HG03521 (cell line): ENCODE data around the gene PRKAR1B.
"Not testable (repeated sequence)": the region's sequence is repeated elsewhere in the genome, so short reads cannot be mapped to it uniquely, and the experiment has no call there.

Experiments
- ATAC-seq: cut with Tn5 transposase; IDR thresholded peaks from one replicate; pipeline ENCODE4 v1.9.1; 2021; ENCODE audit warnings: mild to moderate bottlenecking, moderate library complexity; ENCODE audit not compliant: unreplicated experiment

Gene PRKAR1B

DNA sequence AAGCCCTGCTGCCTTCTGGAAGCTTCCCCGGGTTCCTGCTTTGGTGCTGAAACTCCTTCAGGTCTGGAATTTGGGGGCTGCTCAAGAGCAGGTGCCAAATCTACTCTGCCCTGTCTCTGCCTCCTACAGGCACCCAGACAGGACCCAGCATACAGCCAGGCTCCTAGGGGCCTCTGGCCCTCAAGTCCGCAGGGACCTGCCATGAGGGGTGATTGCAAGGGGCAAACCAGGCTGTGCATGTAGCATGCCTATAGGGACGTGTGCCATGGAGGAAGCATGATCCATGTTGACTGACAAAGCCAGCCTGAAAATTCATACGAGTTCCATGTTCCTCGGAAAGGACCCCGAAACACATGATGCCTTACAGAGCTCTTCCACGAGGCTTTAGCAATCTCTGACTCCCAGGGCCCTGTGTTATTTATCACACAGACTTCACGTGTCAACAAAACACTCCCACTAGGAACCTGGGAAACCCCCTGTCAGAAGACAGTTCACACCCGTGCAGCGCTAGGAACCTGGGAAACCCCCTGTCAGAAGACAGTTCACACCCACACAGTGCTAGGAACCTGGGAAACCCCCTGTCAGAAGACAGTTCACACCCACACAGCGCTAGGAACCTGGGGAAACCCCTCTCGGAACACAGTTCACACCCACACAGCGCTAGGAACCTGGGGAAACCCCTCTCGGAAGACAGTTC, 75.9 kb downstream of the PRKAR1B start:
- ATAC-seq: no peak

DNA sequence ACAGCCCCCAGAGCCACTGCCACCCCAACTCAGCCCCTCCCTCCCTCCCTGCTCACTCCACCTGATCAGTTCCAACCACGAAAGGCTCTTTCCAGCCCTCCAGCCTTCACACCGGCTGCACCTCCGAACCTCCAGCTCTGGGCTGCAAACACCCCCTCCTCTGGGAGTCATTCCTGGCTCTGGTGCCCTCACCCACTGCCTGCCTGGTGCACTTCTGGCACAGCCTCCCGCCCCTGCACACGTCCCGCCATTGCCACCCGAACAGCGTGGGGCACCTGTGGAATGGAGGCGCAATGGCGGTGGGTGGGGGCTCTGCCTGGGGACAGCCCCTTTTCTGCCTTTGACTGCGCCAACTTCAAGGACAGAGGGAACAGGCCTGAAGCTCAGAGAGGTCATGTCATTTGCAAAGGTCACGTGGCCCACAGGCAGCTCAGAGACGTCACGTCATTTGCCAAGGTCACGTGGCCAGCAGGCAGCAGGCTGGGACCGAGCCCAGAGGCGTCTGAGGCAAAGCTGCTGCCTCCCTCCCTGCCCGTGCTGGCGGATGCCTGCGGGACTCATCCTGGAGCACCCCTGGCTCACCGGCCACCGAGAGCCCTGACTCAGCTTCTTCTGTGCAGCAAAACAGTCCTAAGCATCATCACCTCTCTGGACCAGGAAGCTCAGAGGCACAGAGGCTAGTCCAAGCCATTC, 76.6 kb downstream of the PRKAR1B start:
- no peak for ATAC-seq

DNA sequence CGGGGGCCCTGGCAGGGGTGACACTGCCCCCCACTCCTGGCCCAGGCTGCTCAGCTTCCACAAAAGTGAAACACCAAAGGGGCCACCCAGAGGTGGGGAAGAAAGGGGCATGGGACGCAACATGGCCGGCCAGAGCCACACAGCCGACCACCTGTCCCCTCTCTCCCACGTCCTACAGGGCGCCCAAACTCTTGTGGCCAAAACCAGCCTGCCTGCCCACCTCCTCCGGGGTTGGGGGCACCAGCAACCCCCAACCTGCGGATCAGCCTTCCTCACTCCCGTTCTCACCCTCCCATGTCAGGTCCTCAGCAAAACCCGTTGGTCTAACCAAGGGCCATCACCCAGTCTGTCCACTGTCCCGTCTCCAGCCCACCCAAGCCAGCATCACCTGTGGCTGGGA, 80.1 kb downstream of the PRKAR1B start:
- no peak for ATAC-seq

- no peak for ATAC-seq
Measured at GRCh38 chr7:646487-646886, 80.6 kb downstream of the PRKAR1B start.

DNA sequence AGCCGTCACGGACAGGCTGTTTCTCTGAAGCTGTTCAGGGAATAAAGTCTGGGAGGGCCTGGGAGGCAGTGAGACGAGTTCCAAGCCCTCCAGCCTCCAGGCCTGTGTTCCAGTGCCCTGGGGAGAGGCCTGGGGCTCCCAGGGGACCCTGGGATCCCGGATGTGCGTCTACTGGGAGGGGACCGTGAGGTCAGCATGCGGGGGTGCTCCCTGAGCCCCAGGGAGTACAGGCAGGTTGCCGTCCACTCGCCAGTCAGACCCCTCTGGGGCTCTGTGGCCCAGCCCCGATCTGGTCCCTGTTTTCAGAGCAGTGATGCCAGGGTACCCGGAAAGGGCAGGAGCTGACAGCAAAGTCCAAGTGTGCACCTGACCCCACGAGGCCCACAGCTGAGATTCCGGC, 81.5 kb downstream of the PRKAR1B start:
- no peak for ATAC-seq

DNA sequence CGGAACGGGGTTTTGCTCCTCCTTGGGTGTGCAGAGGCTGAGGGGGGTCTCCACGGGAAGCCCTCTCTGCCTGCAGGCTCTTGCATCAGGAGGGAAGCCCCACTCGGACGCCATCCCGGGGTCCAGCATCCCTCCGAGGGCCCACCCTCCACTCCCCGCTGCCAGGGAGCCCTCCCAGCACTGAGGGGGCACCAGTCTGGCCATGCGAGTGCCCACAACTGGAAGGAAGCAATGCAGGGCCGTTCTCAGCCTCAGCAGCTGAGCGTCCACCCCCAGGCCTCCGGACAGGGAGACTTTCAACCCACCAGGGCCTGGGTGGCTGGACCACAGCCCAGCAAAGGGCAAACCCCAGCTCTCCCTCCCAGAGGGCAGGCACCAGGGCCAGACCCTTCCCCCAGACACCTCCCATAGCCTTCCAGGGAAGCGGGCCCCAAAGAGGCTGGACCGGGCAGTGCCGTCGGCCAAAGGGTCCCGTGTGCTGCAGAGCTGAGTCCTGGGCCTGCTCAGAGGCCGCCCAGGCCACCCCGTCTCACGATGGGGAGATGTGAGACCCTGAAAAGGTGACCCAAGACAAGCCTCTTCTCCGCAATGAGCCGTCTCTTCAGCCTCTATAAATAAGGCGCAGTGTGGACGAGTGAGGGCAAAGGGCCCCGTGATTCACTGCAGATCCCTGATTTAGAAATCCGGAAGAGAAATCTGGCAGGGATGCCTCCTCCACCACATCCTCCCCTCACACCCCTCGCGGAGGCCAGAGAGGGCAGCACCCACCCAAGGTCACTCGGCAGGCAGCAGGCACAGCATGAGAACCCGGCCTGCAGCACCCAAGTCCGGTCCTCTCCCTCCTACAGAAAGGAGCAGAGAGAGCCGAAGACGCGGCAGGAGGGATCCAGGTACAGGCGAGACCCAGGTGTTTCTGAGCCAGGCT, 82.4 kb downstream of the PRKAR1B start:
- no peak for ATAC-seq

DNA sequence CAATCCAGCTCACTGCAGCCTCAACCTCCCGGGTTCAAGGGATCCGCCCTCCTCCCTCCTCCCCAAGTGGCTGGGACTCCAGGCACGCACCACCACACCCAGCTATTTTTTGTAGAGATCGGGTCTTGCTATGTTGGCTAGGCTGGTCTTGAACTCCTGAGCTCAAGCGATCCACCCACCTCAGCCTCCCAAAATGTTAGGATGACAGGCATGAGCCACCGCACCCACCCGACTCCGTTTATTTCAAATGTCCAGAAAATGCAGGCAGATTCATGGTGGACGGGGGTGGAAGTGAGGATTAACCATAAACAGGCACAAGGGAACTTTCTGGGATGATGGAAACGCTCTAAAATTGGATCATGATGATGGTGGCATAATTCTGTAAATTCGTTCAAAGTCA, 85.1 kb downstream of the PRKAR1B start:
- no peak for ATAC-seq

DNA sequence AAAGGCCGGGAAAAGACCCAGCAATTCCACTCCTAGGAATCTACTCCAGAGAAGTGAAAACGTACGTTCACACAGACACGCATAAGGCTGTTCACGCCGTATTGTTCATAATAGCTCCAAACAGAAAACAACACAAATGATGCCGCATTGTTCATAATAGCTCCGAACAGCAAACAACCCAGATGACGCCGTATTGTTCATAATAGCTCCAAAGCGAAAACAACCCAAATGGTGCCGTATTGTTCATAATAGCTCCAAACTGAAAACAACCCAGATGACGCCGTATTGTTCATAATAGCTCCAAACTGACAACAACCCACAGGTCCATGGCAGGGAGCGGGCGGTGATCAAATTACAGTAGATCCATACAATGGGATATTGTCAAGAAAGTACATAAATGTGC, 85.8 kb downstream of the PRKAR1B start:
- ATAC-seq: no peak

GRCh38 chr7:638256-639011, 88.6 kb downstream of the PRKAR1B start:
- ATAC-seq: no peak

DNA sequence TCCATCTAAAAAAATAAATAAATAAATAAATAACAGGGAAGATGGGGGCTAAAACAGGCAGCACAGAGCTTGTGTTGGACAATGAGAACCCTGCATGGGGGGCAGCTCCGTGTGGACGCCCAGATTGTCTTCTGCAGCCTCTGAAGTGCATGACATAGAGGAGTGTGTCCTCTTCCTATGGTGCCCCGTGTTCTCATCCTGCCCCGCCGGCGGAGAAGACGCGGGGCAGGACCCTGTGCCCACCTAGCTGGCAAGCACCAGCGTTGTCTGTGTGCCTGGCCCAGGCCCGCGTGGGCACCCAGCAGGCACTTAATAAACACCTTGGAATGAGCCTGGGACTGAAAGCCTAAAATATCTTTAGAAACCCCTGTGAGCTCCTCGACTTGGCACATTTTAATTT, 89.3 kb downstream of the PRKAR1B start:
- ATAC-seq: no peak

GRCh38 chr7:636396-636795, 90.7 kb downstream of the PRKAR1B start:
- no peak for ATAC-seq

DNA sequence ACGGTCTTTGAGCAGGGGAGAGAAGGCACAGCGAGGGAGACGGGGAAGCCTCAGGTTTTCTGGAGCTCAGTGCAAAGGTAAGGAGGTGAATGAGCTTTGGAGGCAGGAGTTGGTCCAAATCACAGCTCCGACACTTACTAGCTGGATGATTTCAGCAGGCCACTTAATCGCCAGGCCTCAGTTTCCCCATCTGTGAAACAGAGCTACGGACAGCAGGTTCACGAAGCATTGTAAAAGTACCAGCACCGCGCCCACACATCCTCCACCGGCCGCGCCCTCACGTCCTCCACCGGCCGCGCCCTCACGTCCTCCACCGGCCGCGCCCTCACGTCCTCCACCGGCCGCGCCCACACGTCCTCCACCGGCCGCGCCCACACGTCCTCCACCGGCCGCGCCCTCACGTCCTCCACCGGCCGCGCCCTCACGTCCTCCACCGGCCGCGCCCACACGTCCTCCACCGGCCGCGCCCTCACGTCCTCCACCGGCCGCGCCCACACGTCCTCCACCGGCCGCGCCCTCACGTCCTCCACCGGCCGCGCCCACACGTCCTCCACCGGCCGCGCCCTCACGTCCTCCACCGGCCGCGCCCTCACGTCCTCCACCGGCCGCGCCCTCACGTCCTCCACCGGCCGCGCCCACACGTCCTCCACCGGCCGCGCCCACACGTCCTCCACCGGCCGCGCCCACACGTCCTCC, 91.2 kb downstream of the PRKAR1B start:
- ATAC-seq: not testable (repeated sequence)

- no peak for ATAC-seq
Measured at GRCh38 chr7:635227-635626, 91.9 kb downstream of the PRKAR1B start.

GRCh38 chr7:633381-634018, 93.6 kb downstream of the PRKAR1B start:
- ATAC-seq: no peak

DNA sequence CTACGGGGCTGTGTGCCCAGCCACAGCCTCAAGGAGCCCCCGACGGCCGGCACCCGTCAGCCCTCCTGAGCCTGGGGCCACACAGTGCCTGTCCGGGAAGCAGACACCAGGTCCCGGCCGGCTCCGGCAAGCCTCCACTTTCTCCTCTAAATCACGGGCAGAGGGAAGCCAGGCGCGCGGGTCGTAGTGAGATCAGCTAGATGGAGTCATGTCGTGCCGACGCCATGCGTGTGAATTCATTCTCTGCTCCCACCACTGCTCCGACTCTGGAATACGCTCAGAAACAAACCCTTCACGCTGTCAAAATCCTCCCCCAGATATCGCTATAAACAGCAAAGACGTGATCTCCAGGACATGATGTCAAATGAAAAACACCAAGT, 94.3 kb downstream of the PRKAR1B start:
- no peak for ATAC-seq

- no peak for ATAC-seq
Measured at GRCh38 chr7:631964-632830, 94.9 kb downstream of the PRKAR1B start.

DNA sequence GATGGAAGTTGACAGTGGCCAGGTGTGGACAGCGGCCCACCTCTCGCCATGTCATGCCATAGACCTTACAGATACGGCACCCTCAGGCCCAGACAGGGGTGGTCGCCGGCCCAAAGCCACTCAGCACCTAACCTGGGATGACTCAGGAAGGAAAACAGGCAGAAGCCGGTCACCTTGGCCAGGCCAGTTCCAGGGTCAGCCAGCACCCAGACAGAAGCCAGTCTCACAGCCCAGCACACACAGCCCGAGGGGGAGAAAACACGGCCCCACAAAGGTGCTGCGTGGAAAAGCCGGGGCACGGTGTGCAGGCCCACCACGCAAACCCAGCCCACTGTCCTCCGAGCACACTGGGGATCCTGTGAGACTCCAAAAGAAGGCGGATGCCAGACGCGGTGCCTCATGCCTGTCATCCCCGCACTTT, 95.8 kb downstream of the PRKAR1B start:
- ATAC-seq: no peak

DNA sequence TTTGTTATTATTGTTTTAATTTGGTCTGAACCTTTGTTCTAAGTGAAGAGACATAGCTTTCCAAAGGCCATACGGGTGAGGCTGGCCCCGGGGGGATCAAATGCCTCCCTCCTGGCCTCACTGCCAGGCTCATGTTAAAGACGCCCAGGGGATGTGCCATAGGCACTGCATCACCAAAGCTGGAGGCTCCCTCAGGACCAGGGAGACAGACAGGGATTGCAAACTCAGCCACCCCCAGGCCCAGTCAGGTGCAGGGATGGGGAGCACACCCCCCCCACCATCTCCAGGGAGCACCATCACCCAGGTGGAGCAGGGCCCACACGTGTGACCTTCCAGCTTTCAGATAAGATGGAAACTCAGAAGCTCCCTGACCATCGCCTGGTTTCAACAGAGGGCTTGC, 96.5 kb downstream of the PRKAR1B start:
- no peak for ATAC-seq

DNA sequence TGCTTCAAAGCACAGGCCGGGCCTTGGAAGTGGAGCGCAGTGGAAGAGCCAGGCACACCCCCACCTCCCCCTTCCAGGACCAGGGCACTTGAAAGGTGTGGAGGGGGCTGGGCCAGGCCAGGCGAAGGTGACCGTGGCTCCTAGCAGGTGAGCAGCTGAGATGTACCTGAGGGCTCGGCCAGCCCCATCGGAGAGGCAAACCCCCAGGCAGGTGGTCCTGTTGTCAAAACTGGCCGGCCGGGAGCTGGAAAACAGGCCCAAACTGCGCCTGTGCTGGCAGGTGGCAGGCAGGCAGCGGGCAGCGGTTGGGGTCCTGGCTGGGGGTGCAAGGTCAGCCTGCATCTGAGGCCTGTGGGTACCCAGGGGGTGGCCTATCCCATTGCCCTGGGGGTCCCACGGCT, 97.0 kb downstream of the PRKAR1B start:
- ATAC-seq: no peak
